ENCODE results near the gene FAM20C.

- TF ChIP-seq CTCF (IDR thresholded peaks at IDR 0.05 in 4 of 5, conservative IDR thresholded peaks at IDR 0.05 in 1 of 5) (no peak), POLR2A (IDR thresholded peaks at IDR 0.05) (no peak)
These were observed 84.0 kb downstream of the FAM20C start for GRCh38 chr7:276230-276835.

Data from gastrocnemius medialis (tissue), 4 donors.